GM23248 (cell line): ENCODE measurements around the gene MKLN1.

ENCODE experiments used
- EZH2 ChIP-seq: fragments of 200-600 bp; sonication (generic); IDR thresholded peaks from 2 replicates; pipeline ENCODE4 v1.6.1; 2018; ENCODE audit warnings: antibody characterized with exemption, mild to moderate bottlenecking; ENCODE audit not compliant: insufficient read depth, poor library complexity, severe bottlenecking
- EZH2phosphoT487 ChIP-seq: fragments of 200-600 bp; sonication (generic); IDR thresholded peaks from 2 replicates; pipeline ENCODE4 v1.6.1; 2018; ENCODE audit warnings: antibody characterized with exemption, moderate library complexity, mild to moderate bottlenecking, low read depth; ENCODE audit not compliant: insufficient read depth

DNA sequence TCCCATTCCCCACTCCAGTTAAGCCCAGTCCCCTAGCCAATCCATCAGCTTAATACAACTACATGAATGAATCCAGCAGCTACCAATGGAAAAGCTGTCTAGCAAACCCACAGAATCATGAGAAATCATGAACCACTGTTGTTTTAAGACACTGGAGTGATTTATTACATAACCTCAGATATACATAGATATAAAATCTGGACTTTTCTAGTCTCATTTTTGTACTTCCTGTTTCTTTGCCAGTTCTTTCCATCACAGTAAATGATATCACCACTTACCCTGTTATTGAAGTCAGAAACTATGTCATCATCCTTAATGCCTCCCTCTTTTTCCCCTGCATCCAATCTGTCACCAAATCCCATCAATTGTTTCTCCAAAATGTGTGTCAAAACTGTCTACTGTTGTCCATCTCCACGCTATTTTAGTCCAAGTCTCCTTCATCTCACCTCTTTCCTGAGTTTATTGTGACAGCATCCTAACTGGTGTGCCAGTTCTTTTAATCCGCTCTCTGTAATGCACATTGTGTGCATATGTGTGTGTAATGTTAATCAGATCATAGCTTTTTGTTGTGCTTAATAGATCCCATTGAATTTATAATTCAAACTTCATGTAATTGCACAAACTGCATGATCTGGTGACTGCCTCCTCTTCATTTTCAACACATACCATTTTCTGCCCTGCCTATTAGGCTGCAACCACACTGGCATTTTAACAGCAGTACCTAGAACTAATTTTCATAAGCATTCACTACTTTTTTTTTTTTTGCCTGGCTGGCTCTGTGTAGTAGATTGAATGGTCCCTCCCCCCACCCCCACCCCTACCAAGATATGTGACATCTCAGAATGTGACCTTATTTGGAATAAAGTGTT is 56.0 kb downstream of the MKLN1 start:
- no peak for TF ChIP-seq EZH2phosphoT487
- TF ChIP-seq EZH2 = no peak
